Heart right ventricle (tissue), 16 donors: ENCODE measurements around the gene GLMP. TPM values are rescaled to one million over a fixed set of nuclear protein-coding genes. Genes with fewer than 3 reads are reported as not detected.
A peak's percentile ranks its signal among the peaks of the same experiment; 100 is the strongest.

ENCODE experiments used
- ATAC-seq, 8 donors: fragments of 200-7000 bp; cut with Tn5 transposase; one replicate each; pipeline ENCODE4 v1.9.1; 2020; ENCODE audit warnings: mild to moderate bottlenecking in 8 of 8, moderate library complexity in 8 of 8, moderate number of reproducible peaks in 1 of 8
- DNase-seq, 2 donors: peaks; one replicate each; pipeline ENCODE4 v3.0.0-alpha.2; 2020
- H3K27ac ChIP-seq, 10 donors: fragments of 200-600 bp; sonication (generic) in 2 of 10; one replicate each; pipeline versions ENCODE4 v1.5.0 to v1.8.0; 2020 to 2022; ENCODE audit warnings: mild to moderate bottlenecking in 3 of 10
- H3K27me3 ChIP-seq, 7 donors: fragments of 200-600 bp; one replicate each; pipeline ENCODE4 v1.8.0; 2021 to 2022; ENCODE audit warnings: mild to moderate bottlenecking in 2 of 7
- H3K36me3 ChIP-seq, 9 donors: fragments of 200-600 bp; sonication (generic) in 1 of 9; one replicate each; pipeline versions ENCODE4 v1.5.0 to v1.8.0; 2020 to 2022; ENCODE audit warnings: mild to moderate bottlenecking in 2 of 9
- H3K4me1 ChIP-seq, 9 donors: fragments of 200-600 bp; sonication (generic) in 1 of 9; one replicate each; pipeline versions ENCODE4 v1.5.0 to v1.8.0; 2020 to 2022; ENCODE audit warnings: mild to moderate bottlenecking in 4 of 9
- H3K4me3 ChIP-seq, 10 donors: fragments of 200-600 bp; sonication (generic) in 2 of 10; one replicate each; pipeline versions ENCODE4 v1.5.0 to v1.8.0; 2020 to 2022; ENCODE audit warnings: mild to moderate bottlenecking in 7 of 10, moderate library complexity in 2 of 10
- H3K9me3 ChIP-seq, 11 donors: fragments of 200-600 bp in 10 of 11; sonication (generic) in 2 of 11; one replicate each; pipeline versions ENCODE4 v1.5.0 to v1.8.0; 2013 to 2022; ENCODE audit warnings: mild to moderate bottlenecking in 2 of 11, control low read depth in 1 of 11, moderate library complexity in 1 of 11
- CTCF ChIP-seq, 9 donors: fragments of 200-600 bp; sonication (generic) in 2 of 9; IDR thresholded peaks; one replicate each; pipeline versions ENCODE4 v1.5.0 to v1.8.0; 2021 to 2022; ENCODE audit warnings: antibody characterized with exemption in 9 of 9, mild to moderate bottlenecking in 5 of 9, moderate library complexity in 1 of 9
- WGBS, 2 donors: extraction: QIAGEN DNeasy Blood & Tissue Kit; methylation state at CpG; one replicate each; pipeline ENCODE4 v1.1.7; 2013; ENCODE audit warnings: inconsistent platforms in 1 of 2; 5-methylcytosine and 5-hydroxymethylcytosine counted together
- intact Hi-C, 10 donors: fragments of 100-400 bp; cut with DNase I; formaldehyde crosslinking; loops; one replicate each; pipeline versions ENCODE4 v1.11.1 to v1.14.2; 2022
- polyA plus RNA-seq, 2 donors: library from polyadenylated mRNA; stranded (reverse); fragments of 200-250 nt; gene quantifications; one replicate each; pipeline ENCODE4 v1.2.3, GENCODE V29; 2013
- total RNA-seq, 10 donors: library from RNA; stranded (reverse); fragmentation: NEBNext Ultra II Directional in 3 of 10; extraction: Animal tissue kit (Norgen Biotek cat#: 25700) in 3 of 10; gene quantifications; one replicate each; pipeline versions ENCODE4 v1.2.1 to v1.2.4, GENCODE V29; 2021 to 2023
- donor health status: Arrhythmogenic right ventricular cardiomyopathy.
- donor health status: ischemic (EF 13 %, LVEDD 7.1; RV severe dilation, severe dysfunction).
- donor health status: healthy with polysubstance abuse.
- donor health status: DM: no; HTN: yes; CAD: no.
- donor health status: DM: no; HTN: no; CAD: no.
- donor health status: ischemic (EF 25% LVEDD 6.9; RV normal size, moderate dysfunction).
- donor health status: ischemic (EF 25% LVEDD 5.7; RV mildly dilated, moderate dysfunction).
- donor health status: healthy.
- donor health status: DM: yes; HTN: yes; CAD: no.
- donor health status: Ischemic cardiomyopathy.
- donor health status: ischemic (EF 35%, LVEDD 5.7; RV mildly dilated, moderate dysfunction).
- donor health status: nonischemic (EF 11% LVEDD 7.7; RV severe dilation, severe dysfunction).
- donor health status: DM: yes; HTN: yes; CAD: no.
- donor health status: PGD.
- donor health status: ischemic (EF 29% LVEDD 5.4; RV normal size, mild dysfunction).
- donor health status: nonischemic (EF 23%, LVEDD 6.1; RV moderate dilation, normal function).

GLMP gene
- total and polyA plus RNA-seq, 12 donors = 10.9 to 43.8 (median 14.2) TPM

GRCh38 chr1:156268336-156268735 lies 27.1 kb downstream of the GLMP start:
- no peak overlapping the region for H3K4me3 ChIP-seq
- intact Hi-C loops = loop anchor here in 1 of 10 donors (10.0 kb wide), 1 partner anchor 46 kb away; no protein-coding TSS in a partner anchor
- H3K36me3 ChIP-seq = peaks cover 0 to 100% (median 70%) of the 10 kb centered on the region in 9 donors
- TF ChIP-seq CTCF (IDR thresholded peaks at IDR 0.05) = no peak
- H3K27me3 ChIP-seq = no peaks in the 10 kb centered on the region
- 63 to 69% methylated on average over 4 of the region's 4 CpGs for WGBS, 2 donors
- no peaks in the 10 kb centered on the region for H3K9me3 ChIP-seq
- ATAC-seq (no peak), DNase-seq (no peak)
- no peaks in the 10 kb centered on the region for H3K4me1 ChIP-seq
- H3K27ac ChIP-seq = no peak overlapping the region

- Histone ChIP-seq H3K4me1 (no peaks in the 10 kb centered on the region), H3K27me3 (no peaks in the 10 kb centered on the region), H3K36me3 (peaks cover under 1 to 100% (median 73%) of the 10 kb centered on the region in 9 donors), H3K4me3 (no peak overlapping the region), H3K9me3 (no peaks in the 10 kb centered on the region), H3K27ac (no peak overlapping the region)
- DNase-seq (no peak), ATAC-seq (no peak)
- intact Hi-C loops = loop anchor here in 1 of 10 donors (10.0 kb wide), 1 partner anchor 49 kb away; no protein-coding TSS in a partner anchor
- 78 to 85% methylated on average over 13 of the region's 13 CpGs for WGBS, 2 donors
- TF ChIP-seq CTCF (IDR thresholded peaks at IDR 0.05) = no peak
Observed at GRCh38 chr1:156266051-156266450, 29.4 kb downstream of the GLMP start.

GRCh38 chr1:156263288-156263655 lies 32.2 kb downstream of the GLMP start:
- Histone ChIP-seq H3K4me1 (no peaks in the 10 kb centered on the region), H3K27ac (no peak overlapping the region), H3K27me3 (no peaks in the 10 kb centered on the region), H3K36me3 (peaks cover 15 to 100% (median 87%) of the 10 kb centered on the region in 9 donors), H3K4me3 (no peak overlapping the region), H3K9me3 (no peaks in the 10 kb centered on the region)
- peak in 1 of 8 donors; percentile 11 for ATAC-seq
- intact Hi-C loops = loop anchor here in 1 of 10 donors (10.0 kb wide), 1 partner anchor 52 kb away; no protein-coding TSS in a partner anchor
- WGBS, 2 donors = 82 to 93% methylated on average over 9 of the region's 9 CpGs
- no peak for TF ChIP-seq CTCF (IDR thresholded peaks at IDR 0.05)
- no peak for DNase-seq

- intact Hi-C loops = loop anchor here in 1 of 10 donors (10.0 kb wide), 1 partner anchor 52 kb away; no protein-coding TSS in a partner anchor
- H3K36me3 ChIP-seq = peaks cover 15 to 100% (median 88%) of the 10 kb centered on the region in 9 donors
- H3K27ac ChIP-seq = no peak overlapping the region
- ATAC-seq (peak in 1 of 8 donors; percentile 16), DNase-seq (no peak)
- 84 to 90% methylated on average over 9 of the region's 9 CpGs for WGBS, 2 donors
- H3K9me3 ChIP-seq = no peaks in the 10 kb centered on the region
- H3K27me3 ChIP-seq = no peaks in the 10 kb centered on the region
- H3K4me1 ChIP-seq = no peaks in the 10 kb centered on the region
- TF ChIP-seq CTCF (IDR thresholded peaks at IDR 0.05) = no peak
- H3K4me3 ChIP-seq = no peak overlapping the region
Observed at GRCh38 chr1:156262461-156263287, 32.8 kb downstream of the GLMP start.
